D721Med (cell line): Measurements from ENCODE around the gene ANKS1B.
"Not testable (repeated sequence)": the region's sequence is repeated elsewhere in the genome, so short reads cannot be mapped to it uniquely, and the experiment has no call there.

Source experiments
- DNase-seq: peaks from one replicate; pipeline ENCODE4 v3.0.0; 2011; ENCODE audit warnings: low spot score; ENCODE audit not compliant: insufficient read length
- FAIRE-seq: peaks from 2 replicates; lab custom pipeline; 2011; peaks lifted over from hg19 to GRCh38; lab: Jason Lieb, UNC
- CTCF ChIP-seq: IDR thresholded peaks from 2 replicates; pipeline ENCODE4 v1.5.1; 2012; ENCODE audit warnings: mild to moderate bottlenecking, control low read depth; ENCODE audit not compliant: insufficient read depth; ENCODE audit errors: missing control alignments

ANKS1B gene

DNA sequence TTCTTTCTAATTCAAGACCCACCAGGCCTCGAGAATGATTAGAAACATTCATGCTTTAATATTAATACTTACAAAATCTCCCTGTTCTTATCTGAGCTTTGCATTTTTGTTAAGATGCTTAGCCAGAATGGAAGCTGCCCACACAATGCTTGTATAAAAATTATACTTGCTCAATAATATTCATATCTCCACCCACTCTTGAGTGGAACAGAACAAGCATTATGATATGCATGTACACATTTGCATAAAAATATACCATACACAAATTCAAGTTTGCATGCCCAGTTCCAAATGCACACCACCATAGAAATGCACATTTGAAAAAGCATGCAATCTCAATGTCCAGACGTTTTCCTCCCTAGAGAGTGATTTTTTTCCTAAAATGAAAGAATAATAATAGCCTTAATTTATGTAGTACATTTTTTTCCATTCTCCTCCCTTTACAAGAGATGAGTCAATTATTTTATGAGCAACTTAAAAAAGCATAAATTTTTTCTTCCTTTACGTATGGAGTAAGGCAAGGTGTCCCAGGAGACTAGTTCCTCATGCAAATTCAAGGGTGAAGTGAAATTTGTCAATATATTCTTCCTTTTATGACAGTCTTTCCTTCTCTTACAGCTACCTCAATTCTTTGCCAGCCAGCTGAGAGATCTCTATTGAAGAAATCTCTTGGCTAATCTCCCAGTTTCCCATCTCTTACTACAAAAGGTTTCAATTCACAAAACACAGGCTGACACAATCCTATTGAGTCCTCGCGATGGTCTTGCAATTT, 650.3 kb downstream of the ANKS1B start:
- DNase-seq (no peak), FAIRE-seq (peak; percentile 29)
- TF ChIP-seq CTCF = no peak

DNA sequence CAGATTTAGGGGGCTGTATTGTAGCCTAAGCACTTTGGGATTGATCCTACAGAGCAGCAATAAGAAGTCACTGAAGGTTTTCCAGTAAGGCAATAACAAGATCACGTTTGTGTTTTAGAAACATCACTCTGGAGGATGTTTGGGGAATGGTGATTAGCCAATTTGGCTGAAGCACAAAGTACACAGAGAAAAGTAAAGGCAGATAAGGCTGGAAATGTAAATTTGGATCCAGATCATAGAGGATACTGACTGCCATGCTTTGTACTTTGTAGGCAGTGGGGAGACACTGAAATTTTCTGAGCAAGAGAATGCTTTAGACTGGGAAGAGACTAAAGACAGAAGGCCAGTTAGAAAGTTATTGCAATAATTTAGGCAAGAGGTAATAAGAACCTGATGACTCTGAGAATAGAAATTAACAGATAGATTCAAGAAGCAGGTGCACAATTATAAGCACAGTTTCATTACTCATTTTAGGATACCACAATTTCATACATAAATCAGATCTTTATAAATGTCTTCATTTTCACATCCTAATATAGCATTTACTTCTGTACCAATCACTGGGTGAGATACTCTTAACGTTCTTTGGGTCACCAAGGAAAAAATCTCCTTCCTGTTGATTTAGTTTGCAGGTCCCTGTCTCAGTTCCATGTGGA, 651.7 kb downstream of the ANKS1B start:
- DNase-seq (no peak), FAIRE-seq (no peak)
- TF ChIP-seq CTCF = no peak

GRCh38 chr12:99330216-99330615, 654.5 kb downstream of the ANKS1B start:
- FAIRE-seq (no peak), DNase-seq (no peak)
- no peak for TF ChIP-seq CTCF

DNA sequence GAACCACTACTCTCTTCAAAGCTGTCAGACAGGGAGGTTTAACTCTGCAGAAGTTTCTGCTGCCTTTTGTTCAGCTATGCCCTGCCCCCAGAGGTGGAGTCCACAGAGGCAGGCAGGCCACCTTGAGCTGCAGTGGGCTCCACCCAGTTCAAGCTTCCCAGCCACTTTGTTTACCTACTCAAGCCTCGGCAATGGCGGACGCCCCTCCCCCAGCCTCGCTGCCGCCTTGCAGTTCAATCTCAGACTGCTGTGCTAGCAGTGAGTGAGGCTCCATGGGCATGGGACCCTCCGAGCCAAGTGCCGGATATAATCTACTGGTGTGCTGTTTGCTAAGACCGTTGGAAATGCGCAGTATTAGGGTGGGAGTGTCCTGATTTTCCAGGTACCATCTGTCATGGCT, 663.5 kb downstream of the ANKS1B start:
- DNase-seq, FAIRE-seq: not testable (repeated sequence)

DNA sequence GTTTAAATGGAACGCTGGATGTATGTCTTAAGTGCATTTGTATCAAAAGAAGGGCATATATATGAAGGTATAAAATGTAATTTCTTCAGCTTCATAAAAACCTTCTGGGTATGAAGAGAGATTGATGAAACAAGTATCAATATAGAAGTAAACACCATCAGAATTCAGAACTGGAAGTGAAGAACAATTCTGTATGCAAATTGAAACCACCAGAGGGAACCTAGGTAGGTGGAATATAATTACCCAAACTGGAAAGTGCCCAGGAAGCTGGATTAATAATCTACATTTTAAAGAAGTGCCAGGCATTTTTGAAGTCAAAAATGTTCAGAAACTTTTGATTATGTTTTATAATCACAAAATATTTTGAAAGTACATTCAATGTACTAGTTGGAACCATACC, 673.4 kb downstream of the ANKS1B start:
- DNase-seq = no peak
- no peak for TF ChIP-seq CTCF
- FAIRE-seq = no peak

- TF ChIP-seq CTCF = no peak
- FAIRE-seq (no peak), DNase-seq (no peak)
These were observed 674.9 kb downstream of the ANKS1B start for GRCh38 chr12:99309812-99310211.

- peak; percentile 11 for FAIRE-seq
- no peak for DNase-seq
- no peak for TF ChIP-seq CTCF
These were observed 681.9 kb downstream of the ANKS1B start for GRCh38 chr12:99302874-99303273.
